ENCODE measurements around the gene SERPINA10. TPM values are rescaled to one million over a fixed set of nuclear protein-coding genes. Genes with fewer than 3 reads are reported as not detected.

SERPINA10 gene
- total RNA-seq, 2 experiments from 2014 or later, result not detected

GRCh38 chr14:94337274-94337673 is 44.2 kb upstream of the SERPINA10 start:
- Histone ChIP-seq H3K9me3 (ENCODE audit: low read length) (no peaks in the 10 kb centered on the region), H3K4me3 (ENCODE audit: low read depth, low read length, poor library complexity, severe bottlenecking) (no peak overlapping the region), H3K27ac (ENCODE audit: low read depth, low read length, poor library complexity, severe bottlenecking) (no peak overlapping the region), H2AFZ (ENCODE audit: low read length) (no peak overlapping the region), H3K9me2 (ENCODE audit: insufficient read depth, low read length) (no peaks in the 10 kb centered on the region), H3K36me3 (ENCODE audit: insufficient read depth, low read length) (no peaks in the 10 kb centered on the region), H3K4me1 (ENCODE audit: insufficient read depth, low read length, poor library complexity, severe bottlenecking) (no peaks in the 10 kb centered on the region), H3K4me2 (ENCODE audit: low read length) (no peak overlapping the region), H3K79me2 (ENCODE audit: insufficient read depth, low read depth, low read length) (no peaks in the 10 kb centered on the region), H4K20me1 (ENCODE audit: insufficient read depth, low read length) (no peaks in the 10 kb centered on the region)
- intact Hi-C loops (cut with micrococcal nuclease; ENCODE audit: unreplicated experiment), result no loop called here
- BruUV-seq (replicated peaks), result no TSS peak
- CTCF ChIA-PET (ENCODE audit: unreplicated experiment), result no interaction called here
- TF ChIP-seq CTCF (conservative IDR thresholded peaks at IDR 0.05; ENCODE audit: low read length) (no peak), EZH2phosphoT487 (IDR thresholded peaks at IDR 0.05; ENCODE audit: borderline replicate concordance, low read depth, low read length) (no peak)
- no peak for DNase-seq (ENCODE audit: low spot score)
- POLR2A ChIA-PET, result no interaction called here

GRCh38 chr14:94334872-94335271 is 41.8 kb upstream of the SERPINA10 start:
- BruUV-seq (replicated peaks), result no TSS peak
- no peaks in the 10 kb centered on the region for H3K4me1 ChIP-seq (ENCODE audit: insufficient read depth, low read length, poor library complexity, severe bottlenecking)
- H3K4me3 ChIP-seq (ENCODE audit: low read depth, low read length, poor library complexity, severe bottlenecking), result no peak overlapping the region
- no peaks in the 10 kb centered on the region for H4K20me1 ChIP-seq (ENCODE audit: insufficient read depth, low read length)
- CTCF ChIA-PET (ENCODE audit: unreplicated experiment), result interaction anchor here (0.6 kb wide), 1 partner anchor 1876 kb away, joined by 3 read pairs; no protein-coding TSS in a partner anchor
- POLR2A ChIA-PET, result interaction anchor here (1.1 to 1.4 kb wide), 2 partner anchors 9 to 39 kb away, joined by 4 read pairs; no protein-coding TSS in a partner anchor
- DNase-seq (ENCODE audit: low spot score), result no peak
- no peaks in the 10 kb centered on the region for H3K36me3 ChIP-seq (ENCODE audit: insufficient read depth, low read length)
- H3K9me3 ChIP-seq (ENCODE audit: low read length), result no peaks in the 10 kb centered on the region
- no peak overlapping the region for H2AFZ ChIP-seq (ENCODE audit: low read length)
- no peak overlapping the region for H3K27ac ChIP-seq (ENCODE audit: low read depth, low read length, poor library complexity, severe bottlenecking)
- H3K4me2 ChIP-seq (ENCODE audit: low read length), result no peak overlapping the region
- intact Hi-C loops (cut with micrococcal nuclease; ENCODE audit: unreplicated experiment), result no loop called here
- no peak for TF ChIP-seq CTCF (conservative IDR thresholded peaks at IDR 0.05; ENCODE audit: low read length)
- TF ChIP-seq EZH2phosphoT487 (IDR thresholded peaks at IDR 0.05; ENCODE audit: borderline replicate concordance, low read depth, low read length), result no peak
- no peaks in the 10 kb centered on the region for H3K9me2 ChIP-seq (ENCODE audit: insufficient read depth, low read length)
- no peaks in the 10 kb centered on the region for H3K79me2 ChIP-seq (ENCODE audit: insufficient read depth, low read depth, low read length)

GRCh38 chr14:94332587-94332986 is 39.5 kb upstream of the SERPINA10 start:
- intact Hi-C loops (cut with micrococcal nuclease; ENCODE audit: unreplicated experiment), result no loop called here
- Histone ChIP-seq H3K36me3 (ENCODE audit: insufficient read depth, low read length) (no peaks in the 10 kb centered on the region), H3K9me3 (ENCODE audit: low read length) (no peaks in the 10 kb centered on the region), H3K9me2 (ENCODE audit: insufficient read depth, low read length) (no peaks in the 10 kb centered on the region), H2AFZ (ENCODE audit: low read length) (no peak overlapping the region), H3K4me1 (ENCODE audit: insufficient read depth, low read length, poor library complexity, severe bottlenecking) (no peaks in the 10 kb centered on the region), H3K4me2 (ENCODE audit: low read length) (no peak overlapping the region), H4K20me1 (ENCODE audit: insufficient read depth, low read length) (no peaks in the 10 kb centered on the region), H3K27ac (ENCODE audit: low read depth, low read length, poor library complexity, severe bottlenecking) (no peak overlapping the region), H3K79me2 (ENCODE audit: insufficient read depth, low read depth, low read length) (no peaks in the 10 kb centered on the region), H3K4me3 (ENCODE audit: low read depth, low read length, poor library complexity, severe bottlenecking) (no peak overlapping the region)
- TF ChIP-seq EZH2phosphoT487 (IDR thresholded peaks at IDR 0.05; ENCODE audit: borderline replicate concordance, low read depth, low read length) (no peak), CTCF (conservative IDR thresholded peaks at IDR 0.05; ENCODE audit: low read length) (no peak)
- POLR2A ChIA-PET, result no interaction called here
- CTCF ChIA-PET (ENCODE audit: unreplicated experiment), result no interaction called here
- no TSS peak for BruUV-seq (replicated peaks)
- DNase-seq (ENCODE audit: low spot score), result no peak

All from OCI-LY7 (cell line).